CD4-positive, alpha-beta T cell treated with Interleukin-15 for 1 hour (primary cell): ENCODE measurements around the gene POLR1B.
A peak's percentile ranks its signal among the peaks of the same experiment; 100 is the strongest.
"Not testable (repeated sequence)": the region's sequence is repeated elsewhere in the genome, so short reads cannot be mapped to it uniquely, and the experiment has no call there.

Source experiments
- DNase-seq: peaks from one replicate; pipeline ENCODE4 v3.0.0-alpha.2; 2020

The POLR1B gene

DNA sequence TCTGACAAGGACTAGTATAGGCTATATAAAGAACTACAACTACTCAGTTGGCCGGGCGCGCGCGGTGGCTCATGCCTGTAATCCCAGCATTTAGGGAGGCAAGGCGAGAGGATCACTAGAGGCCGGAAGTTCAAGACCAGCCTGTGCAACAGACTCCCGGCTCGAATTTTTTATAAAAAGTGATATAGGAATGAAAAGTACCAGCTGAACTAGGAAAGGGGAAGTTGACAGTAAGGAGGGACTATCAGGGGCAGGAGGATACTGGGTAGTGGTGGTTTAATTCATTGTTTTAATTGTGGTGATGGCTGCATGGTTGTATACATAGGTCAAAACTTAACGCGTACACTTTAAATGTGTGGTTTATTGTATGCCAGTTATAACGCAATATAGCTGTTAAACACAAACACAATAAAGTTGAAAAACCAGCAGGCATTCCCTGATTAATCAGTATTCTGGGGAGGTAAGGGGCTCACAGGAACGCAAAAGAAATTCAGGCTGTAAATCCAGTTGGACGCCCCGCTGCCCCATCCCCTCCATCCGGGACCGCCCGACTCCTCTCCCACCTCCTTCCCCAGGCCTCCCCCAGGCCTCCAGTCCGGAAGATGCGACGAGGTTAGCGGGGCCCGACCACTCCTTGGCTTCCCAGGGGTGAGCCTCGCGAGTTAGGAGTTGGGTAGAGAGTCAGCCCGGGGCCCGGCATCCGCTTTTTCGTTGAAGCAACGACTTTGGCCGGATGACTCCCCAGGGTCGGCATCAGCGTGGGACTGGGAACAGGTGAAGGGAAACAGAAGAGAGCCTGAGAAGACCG lies 746 bp upstream of the POLR1B start:
- DNase-seq: peak; percentile 62

DNA sequence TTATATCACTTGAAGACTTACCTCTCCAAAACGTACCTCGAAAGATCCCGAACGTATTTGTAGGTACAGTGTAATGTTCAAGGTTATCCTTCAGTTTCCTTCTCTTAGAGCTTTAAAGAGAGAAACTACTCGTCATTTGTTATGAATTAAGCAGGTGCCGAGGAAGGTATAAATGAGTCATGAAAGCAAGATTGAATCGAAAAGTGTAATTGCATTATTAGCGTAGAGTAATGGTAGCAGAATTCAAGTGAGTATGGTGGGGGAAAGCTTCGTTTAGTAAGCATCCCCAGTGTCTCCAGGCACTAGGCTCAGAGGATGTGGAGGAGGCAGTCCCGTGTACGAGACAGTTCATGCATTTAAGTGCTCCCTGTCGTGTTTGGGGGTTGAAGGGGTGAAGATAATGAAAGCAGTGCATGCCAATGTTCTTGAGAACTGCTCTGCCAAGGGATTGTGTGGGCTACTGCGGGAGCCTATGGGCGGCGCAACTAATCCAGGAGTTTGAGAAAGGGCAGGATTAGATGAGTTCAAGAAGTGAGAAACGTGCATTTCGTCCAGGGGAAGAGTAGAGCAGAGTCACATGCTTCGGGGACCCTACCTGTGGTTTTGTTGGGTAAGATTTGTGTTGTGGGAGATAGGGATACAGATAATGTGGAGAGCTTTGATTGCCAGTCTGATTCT lies 858 bp downstream of the POLR1B start:
- no peak for DNase-seq

DNA sequence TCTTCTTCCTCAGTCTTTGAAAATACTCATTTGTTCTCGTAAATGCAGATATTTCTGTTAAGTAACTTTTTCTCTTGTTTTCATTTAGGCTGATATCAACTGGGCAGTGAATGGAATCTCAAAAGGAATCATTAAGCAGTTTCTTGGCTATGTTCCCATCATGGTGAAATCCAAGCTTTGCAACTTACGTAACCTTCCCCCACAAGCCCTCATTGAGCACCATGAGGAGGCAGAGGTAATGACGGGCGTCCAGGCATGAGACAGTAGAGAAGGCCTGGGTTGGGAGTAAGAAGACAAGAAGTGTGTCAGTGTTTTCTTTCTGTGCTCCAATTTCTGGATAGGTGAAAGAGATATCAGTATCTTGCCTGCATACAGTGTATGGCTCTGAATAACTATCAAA lies 5.1 kb downstream of the POLR1B start:
- DNase-seq: no peak

DNA sequence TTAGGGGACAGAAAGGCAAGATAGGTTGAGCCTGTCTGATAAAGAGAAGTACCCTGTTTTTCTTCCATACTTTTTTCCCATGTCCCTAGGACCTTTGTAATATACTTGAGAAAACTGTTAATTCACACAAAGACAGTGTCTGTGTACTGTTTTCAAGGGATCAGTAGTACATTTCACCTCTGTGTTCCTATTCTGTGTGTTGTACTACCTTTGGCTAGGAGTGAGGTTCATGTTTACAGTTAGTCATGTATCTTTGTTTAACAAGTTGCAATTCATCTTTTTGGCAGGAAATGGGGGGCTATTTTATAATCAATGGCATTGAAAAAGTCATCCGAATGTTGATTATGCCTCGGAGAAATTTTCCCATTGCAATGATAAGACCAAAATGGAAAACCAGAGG lies 6.7 kb downstream of the POLR1B start:
- DNase-seq: no peak

DNA sequence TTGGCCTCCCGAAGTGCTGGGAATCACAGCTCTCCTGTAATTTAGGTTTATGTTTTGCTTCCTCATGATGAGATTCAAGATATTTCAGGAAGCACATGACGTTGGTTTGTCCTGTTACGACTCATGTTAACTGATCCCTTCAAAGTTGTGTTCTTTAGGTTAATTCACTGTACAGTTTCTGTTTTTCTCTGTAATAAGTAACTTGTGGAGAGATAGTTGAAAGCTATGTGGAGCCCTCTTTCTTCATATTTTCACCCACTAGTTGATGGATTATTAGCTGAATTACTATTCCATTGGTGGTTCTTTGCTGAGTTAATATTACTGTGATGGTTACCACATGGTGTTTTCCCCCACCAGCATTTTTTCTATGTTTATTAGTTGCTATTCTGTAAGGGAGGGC lies 23.8 kb downstream of the POLR1B start:
- no peak for DNase-seq

DNA sequence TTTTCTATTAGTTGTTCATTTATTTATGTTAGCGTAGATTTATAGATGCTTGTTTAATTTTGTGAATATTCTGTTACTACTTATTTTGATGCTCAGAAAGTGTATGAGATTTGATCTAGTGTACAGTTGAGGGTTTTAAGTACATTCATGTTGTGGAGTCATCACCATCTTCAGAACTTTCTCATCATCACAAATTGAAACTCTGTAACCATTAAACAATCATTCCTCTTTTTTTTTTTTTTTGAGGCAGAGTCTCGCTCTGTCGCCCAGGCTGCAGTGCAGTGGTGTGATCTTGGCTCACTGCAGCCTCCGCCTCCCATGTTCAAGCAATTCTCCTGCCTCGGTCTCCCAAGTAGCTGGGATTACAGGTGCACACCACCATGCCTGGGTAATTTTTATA lies 24.2 kb downstream of the POLR1B start:
- DNase-seq: not testable (repeated sequence)

DNA sequence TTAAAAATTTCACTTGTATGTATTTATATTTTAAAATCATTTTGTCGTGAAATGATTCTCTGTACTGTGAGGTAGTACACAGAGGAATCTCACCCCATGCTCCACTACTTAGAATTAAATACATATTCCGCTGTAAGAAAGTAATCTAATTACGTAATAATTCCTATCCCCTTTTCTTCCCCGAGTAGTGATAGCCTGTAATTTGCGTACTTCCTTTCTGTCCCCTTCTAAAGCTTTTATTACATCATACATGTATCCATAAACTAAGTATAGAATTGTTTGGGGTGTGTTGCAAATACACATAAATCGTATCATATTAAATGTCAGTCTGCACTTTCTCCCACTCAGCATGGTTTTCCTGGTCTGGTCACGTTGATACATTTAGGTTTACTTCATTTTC lies 29.7 kb downstream of the POLR1B start:
- DNase-seq: no peak

DNA sequence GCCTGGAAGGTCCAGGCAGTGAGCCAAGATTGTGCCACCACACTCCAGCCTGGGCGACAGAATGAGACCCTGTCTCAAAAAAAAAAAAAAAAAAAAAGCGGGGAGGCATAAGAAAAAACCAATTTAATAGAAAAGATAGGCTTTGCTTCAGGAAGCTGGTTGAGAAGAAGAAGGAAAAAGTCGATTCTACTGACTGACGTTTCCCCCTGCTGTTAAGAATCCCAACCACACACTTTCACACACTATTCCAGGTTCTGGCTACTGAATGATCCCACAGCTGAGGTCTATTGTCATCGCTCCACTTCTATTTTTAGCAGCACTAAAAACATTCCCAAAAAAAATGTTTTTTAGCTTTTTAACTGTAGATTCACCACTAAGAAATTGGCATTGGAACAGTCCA lies 35.5 kb downstream of the POLR1B start:
- DNase-seq: no peak

DNA sequence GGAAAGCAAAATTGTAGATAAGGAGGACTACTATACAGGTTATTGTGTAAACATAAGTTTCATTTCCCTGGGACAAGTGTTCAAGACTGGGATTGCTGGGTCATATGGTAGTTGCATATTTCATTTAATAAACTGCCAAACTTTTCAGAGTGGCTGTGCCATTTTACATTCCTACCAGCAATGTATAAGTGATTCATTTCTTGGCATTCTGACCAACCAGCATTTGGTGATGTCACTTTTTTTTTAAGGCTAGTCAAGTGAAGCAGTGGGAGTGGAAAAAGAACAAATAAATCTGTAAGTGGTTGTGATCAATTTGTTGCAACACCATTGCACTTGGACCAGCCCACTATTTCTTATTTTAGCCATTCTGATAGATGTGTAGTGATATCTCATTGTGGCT lies 37.0 kb downstream of the POLR1B start:
- DNase-seq: no peak

DNA sequence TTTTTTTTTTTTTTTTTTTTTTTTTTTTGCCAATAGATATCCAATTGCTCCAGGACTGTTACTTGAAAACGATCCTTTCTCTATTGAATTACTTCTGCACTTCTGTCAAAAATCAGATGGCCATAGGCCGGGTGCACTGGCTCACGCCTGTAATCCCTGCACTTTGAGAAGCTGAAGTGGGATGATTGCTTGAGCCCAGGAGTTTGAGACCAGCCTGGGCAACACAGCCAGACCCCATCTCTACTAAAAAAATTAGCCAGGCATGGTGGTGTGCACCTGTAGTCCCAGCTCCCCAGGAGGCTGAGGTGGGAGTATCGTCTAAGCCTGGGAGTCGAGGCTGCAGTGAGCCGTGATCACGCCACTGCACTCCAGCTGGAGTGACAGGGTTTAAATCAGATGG lies 37.8 kb downstream of the POLR1B start:
- no peak for DNase-seq

DNA sequence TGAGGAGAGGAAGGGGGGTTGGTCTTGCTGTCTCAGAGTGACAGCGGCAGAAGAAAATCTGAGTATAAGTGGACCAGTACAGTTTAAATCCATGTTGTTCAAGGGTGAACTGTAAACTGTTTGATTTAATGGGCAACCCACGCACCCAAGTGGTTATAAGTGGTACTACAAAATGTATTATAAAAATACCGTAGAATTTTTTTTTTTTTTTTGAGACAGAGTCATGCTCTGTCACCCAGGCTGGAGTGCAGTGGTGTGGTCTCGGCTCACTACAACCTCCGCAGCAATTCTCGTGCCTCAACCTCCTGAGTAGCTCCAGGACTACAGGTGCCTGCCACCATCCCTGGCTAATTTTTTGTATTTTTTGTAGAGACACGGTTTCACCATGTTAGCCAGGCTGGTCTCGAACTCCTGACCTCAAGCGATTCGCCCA lies 40.1 kb downstream of the POLR1B start:
- peak; percentile 20 for DNase-seq

DNA sequence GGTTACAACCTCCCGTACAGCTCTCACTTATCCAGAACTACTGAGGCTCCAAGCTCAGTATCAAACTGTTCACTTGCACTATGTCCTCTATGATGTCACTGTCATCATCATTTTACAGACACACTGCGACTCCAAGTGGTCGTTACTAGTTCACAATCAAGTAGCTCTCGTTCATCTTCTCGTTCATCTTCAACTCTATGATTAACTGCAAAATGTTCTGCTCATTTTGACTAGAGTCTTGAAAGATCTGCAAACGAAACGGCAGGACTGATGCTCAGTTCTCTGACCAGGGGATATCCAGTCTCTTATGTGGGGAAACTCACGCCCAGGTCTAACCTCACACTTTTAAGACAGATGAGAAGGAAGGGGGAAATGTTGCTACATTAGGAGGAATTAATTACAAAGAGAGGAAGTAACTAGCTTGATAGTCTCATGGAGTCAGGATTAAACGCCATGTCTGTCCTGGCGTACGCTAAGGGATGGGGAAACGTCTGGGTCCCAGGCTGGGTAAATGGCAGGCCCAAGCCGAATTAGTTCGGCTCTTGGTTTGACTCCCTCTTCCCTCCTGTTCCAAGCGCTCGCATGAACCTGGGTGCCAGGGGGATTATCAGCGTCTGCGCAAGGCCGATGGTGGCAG lies 41.4 kb downstream of the POLR1B start:
- DNase-seq: no peak

DNA sequence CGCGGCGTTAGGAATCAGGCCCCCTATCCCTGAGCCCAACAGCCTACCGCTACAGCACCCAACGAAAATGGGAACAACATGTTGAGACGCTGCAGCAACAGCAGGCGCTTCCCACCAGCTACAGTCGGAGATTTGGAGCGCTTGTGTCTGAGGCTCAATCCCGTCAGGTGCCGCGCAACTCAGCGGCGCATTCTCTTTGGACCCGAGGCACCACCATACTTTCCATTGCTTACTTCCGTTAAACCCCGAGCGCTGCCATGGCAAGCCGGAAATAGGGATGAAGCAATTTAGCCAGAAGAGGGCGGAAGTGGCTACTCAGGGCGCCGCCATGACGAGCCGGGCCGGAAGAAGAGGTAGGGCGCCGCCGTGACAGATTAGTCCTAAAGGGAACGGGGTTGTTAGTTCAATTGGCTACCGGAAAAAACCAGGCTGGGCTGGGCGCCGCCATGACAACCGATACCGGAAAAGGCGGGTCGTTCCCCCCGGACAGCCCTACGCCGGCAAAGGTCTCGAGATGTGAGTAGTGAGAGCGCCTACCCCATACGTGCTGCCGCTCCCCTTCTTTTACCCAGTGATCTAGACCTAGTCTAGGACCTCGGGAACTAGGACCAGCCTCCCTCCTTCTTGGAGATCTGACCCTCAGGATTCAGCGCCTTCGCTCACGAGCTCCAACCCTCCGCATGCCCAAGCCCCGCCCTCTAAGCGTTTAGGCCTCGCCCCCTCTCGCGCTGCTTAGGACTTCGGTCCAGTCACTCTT lies 42.0 kb downstream of the POLR1B start, which contains the start of gene CHCHD5:
Gene CHCHD5, plus strand, starts transcription at position 476 of the 757 bp plus-strand sequence. Its CDS starts 39 bp downstream, at position 515.
- peak; percentile 96 for DNase-seq

DNA sequence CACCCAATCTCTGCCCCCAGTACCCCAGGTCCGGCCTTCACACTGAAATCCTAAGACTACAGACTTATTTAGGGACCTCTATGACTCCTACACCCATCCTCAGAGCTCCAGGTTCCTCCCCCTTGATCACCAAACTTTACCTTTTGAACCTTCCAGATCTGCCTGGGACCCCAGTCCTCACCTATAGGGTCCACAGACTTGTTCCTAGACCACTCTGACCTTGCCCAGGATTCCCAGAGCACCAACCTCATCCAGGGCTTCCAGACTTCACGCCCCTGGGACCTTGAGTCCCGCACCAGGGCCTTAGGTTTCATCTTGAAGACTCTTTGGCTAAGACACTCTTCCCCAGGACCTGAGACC lies 42.6 kb downstream of the POLR1B start:
- DNase-seq: no peak

DNA sequence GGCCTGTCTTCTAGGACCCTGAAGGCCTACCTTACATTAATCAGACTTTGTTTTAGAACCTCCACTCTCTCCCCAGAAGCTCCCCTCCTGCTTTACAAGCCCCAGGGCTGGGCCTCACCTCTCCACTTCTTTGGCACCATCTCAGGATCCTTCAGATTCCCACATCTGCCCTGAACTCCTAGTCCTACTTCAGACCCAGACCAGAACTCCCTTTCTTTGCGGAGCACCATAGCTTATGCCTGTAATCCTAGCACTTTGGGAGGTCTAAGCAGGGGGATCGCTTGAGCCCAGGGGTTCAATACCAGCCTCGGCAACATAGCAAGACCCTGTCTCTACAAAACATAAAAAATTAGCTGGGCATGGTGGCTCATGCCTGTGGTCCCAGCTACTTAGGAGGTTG lies 43.1 kb downstream of the POLR1B start:
- no peak for DNase-seq

DNA sequence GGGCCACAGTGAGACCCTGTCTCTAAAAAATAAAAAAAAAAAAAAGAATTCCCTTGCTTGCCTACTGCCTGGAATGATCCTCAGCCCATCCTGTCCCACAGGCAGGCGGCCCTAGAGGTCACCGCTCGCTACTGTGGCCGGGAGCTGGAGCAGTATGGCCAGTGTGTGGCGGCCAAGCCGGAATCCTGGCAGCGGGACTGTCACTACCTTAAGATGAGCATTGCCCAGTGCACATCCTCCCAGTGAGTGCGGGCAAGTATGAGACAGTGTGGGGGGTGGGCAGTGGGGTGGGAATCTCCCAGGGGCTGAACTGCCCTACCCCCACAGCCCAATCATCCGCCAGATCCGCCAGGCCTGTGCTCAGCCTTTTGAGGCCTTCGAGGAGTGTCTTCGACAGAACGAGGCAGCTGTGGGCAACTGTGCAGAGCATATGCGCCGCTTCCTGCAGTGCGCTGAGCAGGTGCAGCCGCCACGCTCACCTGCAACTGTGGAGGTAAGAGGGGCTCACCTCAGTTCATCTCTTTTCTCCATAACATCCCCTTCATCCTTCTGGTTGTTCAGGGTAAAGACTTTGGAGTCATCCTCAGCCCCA lies 43.7 kb downstream of the POLR1B start:
- no peak for DNase-seq

DNA sequence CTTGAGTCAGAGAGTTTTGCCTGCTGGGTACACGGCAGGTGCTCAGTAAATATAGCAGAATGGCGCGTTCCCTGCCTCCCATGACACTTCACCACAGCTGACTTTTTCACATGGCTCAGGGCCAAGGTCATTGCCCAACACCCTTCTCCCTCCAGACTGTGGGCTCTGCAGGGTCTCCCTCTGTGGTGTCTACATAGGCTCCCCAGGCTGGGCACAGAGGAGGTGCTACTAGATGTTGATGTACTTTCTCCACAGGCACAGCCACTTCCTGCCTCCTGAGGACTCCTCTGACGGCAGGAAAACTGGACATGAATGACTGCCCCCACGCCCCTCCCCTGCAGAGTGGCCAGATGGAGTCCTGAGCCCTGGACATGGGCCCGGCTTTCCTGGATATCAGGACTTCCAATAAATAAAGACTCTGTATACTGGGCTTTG lies 46.4 kb downstream of the POLR1B start:
- DNase-seq: no peak

DNA sequence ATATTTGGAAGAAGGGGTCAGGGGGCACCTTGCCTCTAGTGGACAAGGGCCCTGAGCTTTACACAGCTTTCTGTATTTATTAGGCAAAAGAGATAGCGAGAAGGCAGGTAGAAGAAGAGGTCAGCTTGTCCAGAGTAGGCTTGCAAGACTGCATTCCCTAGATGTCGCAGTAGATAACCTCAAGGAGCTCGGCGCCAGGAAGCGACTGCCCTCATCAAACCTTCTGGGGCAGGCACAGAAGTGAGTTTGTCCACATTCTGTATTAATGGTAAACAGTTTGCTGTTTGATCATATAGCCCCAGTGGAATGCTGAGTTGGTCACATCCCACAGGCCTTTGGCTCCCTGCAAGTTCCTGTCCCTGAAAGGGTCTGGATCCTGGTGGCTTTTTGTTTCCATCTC lies 49.1 kb downstream of the POLR1B start:
- DNase-seq: no peak

DNA sequence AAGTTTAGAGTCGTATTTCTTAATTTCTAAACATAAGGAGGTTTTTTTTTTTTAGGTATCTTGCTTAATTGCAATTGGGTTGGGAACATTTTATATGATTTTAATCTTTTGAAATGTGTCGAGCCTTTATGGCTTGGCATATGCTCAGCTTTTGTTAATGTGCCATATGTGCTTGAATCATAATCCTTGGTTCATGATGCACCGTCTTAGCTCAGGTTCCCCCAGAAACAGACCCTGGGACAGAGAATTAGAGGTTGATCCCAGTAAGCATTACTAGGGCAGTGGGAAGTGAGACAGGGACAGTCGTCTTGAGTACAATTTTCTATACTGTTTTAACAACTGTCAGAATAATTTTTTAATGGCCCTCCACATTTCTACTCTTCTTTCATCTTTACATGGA lies 51.5 kb downstream of the POLR1B start:
- DNase-seq: no peak

DNA sequence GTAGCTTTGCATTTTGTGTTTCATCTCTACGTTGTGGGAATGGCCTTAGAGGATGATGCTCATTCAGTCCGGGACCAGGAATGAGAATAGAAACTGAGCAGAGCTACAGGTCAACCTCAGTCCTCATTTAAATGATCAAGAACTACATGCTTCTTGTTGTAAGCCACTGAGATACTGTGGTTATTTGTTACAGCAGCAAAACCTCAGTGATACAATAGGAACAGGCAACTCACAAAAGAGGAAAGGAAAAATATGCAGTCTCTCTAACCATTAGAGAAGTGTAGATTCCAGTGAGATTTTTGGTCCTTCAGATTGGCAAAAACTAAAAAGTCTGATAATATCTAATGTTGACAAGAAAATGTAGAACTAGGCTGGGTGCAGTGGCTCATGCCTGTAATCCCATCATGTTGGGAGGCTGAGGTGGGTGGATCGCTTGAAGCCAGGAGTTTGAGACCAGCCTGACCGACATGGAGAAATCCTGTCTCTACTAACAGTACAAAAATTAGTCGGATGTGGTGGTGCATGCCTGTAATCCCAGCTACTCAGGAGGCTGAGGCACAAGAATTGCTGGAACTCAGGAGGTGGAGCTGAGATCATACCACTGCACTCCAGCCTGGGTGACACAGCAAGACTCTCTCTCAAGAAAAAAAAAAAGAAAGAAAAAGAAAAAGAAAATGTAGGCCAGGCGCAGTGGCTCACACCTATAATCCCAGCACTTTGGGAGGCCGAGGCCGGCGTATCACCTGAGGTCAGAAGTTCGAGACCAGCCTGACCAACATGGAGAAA lies 55.5 kb downstream of the POLR1B start:
- no peak for DNase-seq

DNA sequence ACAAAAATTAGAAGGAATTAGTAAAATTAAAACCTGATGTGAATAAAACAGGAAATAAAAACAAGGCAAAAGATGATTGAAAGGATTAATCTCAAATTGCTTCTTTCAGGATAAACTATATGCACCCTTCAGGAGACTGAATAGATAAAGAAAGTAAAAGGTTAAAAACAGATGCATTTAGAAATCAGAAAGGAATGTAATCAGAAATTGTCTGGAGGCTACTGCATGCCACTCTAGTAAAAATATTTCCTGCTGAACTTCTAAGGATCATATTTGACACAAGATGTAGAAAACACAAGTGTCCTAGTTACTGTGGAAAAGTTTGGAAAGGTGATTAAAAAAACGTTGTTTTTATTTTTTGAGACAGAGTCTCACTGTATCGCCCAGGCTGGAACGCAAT lies 58.4 kb downstream of the POLR1B start:
- no peak for DNase-seq

DNA sequence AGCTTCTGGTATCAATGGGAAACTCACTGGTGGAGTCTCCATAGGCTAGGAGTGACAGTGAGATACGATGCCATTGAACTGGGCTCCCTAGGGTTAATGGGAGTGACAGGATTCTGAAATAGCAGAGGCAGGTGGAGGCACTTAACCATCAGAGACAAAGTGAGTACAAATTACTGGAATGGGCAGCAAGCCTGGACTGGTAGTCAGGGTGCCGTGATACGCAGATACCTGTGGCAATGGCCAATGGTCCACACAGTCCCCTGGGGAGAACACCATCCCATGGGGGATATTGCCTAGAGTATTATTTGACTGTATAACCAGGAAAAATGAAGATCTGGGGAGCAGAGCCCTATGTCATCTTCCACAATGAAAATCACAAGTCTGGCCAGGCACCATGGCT lies 59.5 kb downstream of the POLR1B start:
- no peak for DNase-seq
